HG03520 (cell line): Measurements from ENCODE around the gene MEX3B.
"Not testable (repeated sequence)": the region's sequence is repeated elsewhere in the genome, so short reads cannot be mapped to it uniquely, and the experiment has no call there.

Experiments
- ATAC-seq: cut with Tn5 transposase; IDR thresholded peaks from one replicate; pipeline ENCODE4 v1.9.1; 2021; ENCODE audit warnings: mild to moderate bottlenecking, moderate library complexity; ENCODE audit not compliant: unreplicated experiment

The MEX3B gene

GRCh38 chr15:82014989-82015388 lies 30.8 kb downstream of the MEX3B start:
- ATAC-seq = no peak

GRCh38 chr15:82012908-82013307 lies 32.9 kb downstream of the MEX3B start:
- no peak for ATAC-seq

- ATAC-seq = no peak
Measured at GRCh38 chr15:82005239-82005638, 40.6 kb downstream of the MEX3B start.

GRCh38 chr15:82003916-82004315 lies 41.9 kb downstream of the MEX3B start:
- no peak for ATAC-seq

- not testable (repeated sequence) for ATAC-seq
Measured at GRCh38 chr15:81995081-81995480, 50.7 kb downstream of the MEX3B start.

- ATAC-seq = no peak
Measured at GRCh38 chr15:81992523-81992922, 53.3 kb downstream of the MEX3B start.
